CD4-positive, alpha-beta T cell treated with Interleukin-17A for 4 hours (primary cell): ENCODE results near the gene SENP8.
"Not testable (repeated sequence)": the region's sequence is repeated elsewhere in the genome, so short reads cannot be mapped to it uniquely, and the experiment has no call there.

Experiments used
- DNase-seq: peaks from one replicate; pipeline ENCODE4 v3.0.0-alpha.2; 2020; ENCODE audit warnings: mixed read lengths

The SENP8 gene

DNA sequence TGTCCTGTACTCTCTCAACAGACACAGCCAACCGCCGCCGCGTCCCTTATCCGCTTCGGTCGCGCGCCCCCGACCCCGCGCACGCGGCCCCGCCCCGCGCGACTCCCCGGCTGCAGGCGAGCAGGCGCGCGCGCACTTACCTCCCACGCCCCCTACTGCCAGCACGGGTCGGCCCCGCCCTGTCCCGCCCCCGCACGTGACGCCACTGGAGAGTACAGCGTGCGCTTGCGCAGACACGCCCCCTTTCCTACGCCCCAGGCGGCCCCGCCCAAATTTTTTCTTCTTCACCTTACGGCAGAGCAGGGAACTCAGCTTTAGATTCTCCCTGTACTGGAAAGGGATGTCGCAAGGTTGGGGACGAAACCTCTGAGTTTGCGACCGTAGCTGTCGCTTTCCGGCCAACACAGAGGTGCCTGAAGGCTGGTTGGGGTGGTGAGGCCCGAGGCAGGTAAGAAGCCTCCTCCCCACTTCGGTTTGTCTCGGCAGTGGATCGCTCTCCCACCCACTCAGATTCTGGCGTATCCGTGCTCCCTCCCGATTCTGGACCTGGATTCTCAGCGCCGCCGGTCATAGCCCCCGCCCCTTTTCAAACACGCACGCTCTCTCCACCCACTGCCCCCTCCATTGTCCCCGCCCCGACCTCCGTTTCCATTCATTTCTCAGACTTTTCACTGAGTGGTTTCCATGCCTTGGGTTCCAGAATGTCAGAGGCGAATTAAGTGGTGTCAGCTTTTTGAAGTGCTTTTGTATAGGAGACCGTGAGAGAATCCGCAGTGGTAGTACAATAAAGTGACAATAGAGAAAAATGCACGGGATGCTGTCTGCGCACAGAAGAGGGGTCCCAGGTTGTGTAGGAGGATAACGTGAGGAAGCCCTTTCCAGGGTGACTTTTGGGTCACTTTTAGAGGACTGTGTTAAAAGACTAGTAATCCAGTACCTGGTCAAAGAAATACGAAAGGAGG lies at the start of gene SENP8, which contains the start of gene MYO9A:
TSS of gene SENP8 (plus strand) at position 387 of the 962 bp plus-strand sequence. CDS start 21,221 bp downstream, outside the sequence.
TSS of gene MYO9A (minus strand) at position 134 of the 962 bp plus-strand sequence. CDS start 71,587 bp downstream, outside the sequence.
- peak; percentile 99 for DNase-seq

DNA sequence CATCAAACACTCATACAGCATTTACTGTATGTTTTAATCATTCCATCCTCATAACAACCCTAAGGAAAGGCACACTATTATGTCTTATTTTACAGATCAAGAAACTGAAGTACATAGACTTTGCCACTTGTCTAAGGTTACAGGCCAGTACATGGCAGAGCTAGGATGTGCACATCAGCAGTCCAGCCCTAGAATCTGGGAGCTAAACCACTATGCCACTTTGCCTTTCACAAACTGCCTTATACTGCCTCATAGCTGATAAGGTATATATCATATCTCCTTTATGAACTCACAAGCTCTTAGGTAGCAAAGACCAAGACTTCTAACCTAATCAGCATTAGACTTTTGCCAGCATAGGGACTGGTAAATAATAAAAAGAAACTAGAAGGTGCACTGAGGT lies 49.3 kb upstream of the SENP8 start:
- DNase-seq: no peak

DNA sequence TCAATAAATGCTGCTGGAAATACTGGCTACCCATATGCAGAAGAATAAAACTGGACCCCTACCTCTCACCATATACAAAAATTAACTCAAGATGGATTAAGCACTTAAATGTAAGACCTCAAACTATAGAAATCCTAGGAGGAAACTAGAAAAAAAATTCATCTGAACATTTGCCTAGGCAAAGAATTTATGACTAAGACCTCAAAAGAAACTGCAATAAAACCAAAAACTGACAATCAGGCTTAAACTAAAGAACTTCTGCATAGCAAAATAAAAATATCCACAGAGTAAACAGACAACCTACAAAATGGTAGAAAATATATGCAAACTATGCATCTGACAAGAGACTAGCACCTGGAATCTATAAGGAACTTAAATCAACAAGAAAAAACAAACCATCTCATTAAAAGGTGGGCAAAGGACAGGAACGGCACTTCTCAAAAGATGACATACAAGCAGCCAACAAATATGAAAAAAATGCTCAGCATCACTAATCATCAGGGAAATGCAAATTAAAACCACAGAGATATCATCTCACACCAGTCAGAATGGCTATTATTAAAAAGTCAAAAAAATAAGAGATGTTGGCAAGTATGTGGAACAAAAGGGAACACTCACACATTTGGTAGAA lies 47.3 kb upstream of the SENP8 start:
- no peak for DNase-seq

DNA sequence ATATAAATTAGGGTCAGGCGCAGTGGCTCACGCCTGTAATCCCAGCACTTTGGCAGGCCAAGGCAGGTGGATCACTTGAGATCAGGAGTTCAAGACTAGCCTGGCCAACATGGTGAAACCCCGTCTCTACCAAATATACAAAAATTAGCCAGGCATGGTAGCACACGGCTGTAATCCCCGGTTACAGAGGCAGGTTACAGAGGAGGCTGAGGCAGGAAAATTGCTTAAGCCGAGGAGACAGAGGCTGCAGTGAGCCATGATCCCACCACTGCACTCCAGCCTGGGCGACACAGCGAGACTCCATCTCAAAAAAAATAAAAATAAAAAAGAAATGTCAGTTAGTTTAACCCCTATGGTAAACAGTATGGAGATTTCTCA lies 46.8 kb upstream of the SENP8 start:
- not testable (repeated sequence) for DNase-seq

DNA sequence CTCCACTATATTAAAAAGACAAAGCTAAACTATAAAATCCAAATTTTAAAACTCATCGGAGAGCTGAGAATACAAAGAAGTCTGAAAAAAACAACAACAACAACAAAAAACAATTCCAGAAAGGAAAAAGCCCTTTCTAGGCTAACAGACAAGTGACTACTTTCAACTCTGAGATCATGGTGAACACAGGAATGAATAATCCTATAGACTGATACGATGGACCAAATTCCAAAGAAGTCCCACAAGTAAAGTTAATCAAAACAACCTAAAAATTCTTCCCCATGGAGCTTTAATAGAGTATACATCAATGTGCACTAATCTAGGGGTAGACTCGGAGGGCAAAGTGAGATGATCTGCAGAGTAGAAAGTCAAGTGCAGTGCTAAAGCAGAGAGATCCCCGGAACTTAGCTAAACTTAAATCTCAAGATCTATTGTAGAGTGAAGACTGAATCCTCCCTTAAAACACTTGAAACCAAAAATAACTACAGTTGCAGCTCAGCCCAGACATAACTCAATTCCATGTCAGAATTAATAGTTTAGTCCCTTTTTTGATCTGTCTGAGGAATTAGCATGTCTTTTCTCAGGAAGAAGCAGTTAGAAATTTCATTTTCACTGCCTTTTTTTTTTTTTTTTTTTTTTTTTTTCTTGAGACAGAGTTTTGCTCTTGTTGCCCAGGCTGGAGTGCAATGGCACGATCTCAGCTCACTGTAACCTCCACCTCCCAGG lies 43.7 kb upstream of the SENP8 start:
- no peak for DNase-seq

DNA sequence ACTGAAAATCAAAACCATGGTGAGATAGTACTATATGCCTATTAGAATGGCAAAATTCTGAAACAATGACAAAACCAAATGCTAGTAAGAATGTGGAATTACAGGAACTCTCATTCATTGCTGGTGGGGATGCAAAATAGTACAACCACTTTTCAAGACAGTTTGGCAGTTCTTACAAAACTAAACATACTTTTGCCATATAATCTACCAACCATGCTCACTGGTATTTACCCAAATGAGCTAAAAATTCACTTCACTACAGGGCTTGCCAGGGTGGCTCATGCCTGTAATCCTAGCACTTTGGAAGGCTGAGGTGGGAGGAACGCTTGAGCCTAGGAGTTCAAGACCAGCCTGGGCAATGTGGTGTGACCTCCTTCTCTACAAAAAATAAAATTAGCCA lies 40.3 kb upstream of the SENP8 start:
- DNase-seq: no peak

DNA sequence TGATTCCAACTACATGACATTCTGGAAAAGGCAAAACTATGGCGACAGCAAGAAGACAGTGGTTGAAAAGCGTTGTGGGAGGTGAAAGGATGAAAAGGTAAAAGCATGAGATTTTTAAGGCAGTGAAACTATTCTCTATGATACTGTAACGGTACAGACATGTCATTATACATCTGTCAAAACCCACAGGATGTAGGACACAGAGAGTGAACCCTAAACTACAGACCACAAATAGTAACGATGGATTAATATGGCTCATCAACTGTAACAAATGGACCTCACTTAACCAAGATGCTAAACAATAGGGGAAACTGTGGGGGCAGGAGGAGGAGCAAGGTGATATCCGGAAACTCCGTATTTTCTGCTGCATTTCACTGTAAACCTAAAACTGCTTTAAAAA lies 39.3 kb upstream of the SENP8 start:
- no peak for DNase-seq

DNA sequence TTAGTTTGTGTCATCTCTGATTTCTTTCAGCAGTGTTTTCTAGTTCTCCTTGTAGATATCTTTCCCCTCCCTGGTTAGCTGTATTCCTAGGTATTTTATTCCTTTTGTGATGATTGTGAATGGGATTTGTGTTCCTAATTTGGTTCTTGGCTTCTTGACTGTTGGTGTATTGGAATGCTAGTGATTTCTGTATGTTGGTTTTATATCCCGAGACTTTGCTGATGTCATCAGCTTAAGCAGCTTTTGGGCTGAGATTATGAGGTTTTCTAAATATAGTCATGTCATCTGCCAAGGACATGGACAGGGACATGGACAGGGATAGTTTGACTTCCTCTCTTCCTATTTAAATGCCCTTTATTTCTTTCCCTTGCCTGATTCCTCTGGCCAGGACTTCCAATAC lies 36.0 kb upstream of the SENP8 start:
- DNase-seq: no peak

DNA sequence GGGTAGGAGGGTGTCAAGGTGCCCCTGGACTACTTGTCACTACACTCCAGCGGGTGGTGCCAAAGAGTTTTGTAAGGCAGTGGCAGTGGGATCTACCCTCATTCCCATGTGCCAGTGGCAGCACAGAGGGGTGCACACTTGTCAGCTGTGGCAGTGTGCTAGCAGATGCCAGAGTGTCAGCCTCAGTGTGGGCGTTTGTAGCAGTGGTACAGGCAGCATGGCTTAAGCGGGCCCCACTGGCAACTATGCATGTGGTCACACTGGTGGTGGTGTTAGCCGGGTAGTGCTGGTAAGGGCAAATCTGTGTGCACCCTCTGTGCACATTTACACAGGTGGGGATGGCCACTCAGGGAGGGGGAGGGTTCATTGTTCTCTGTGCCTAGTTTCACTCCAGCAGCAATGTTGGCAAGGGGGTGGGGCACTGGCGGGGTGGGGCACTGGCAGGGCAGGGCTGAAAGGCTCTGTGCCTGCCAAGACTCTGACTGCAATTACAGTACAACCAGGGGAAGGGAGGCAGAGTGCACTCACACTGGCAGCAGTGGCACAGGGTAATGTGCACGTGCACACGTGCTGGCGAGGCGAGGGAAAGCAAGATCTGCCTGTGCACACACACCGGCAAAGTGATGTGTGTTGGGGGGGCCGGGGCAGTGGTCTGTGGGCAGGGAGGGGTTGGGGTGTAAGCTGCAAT lies 32.0 kb upstream of the SENP8 start:
- no peak for DNase-seq

DNA sequence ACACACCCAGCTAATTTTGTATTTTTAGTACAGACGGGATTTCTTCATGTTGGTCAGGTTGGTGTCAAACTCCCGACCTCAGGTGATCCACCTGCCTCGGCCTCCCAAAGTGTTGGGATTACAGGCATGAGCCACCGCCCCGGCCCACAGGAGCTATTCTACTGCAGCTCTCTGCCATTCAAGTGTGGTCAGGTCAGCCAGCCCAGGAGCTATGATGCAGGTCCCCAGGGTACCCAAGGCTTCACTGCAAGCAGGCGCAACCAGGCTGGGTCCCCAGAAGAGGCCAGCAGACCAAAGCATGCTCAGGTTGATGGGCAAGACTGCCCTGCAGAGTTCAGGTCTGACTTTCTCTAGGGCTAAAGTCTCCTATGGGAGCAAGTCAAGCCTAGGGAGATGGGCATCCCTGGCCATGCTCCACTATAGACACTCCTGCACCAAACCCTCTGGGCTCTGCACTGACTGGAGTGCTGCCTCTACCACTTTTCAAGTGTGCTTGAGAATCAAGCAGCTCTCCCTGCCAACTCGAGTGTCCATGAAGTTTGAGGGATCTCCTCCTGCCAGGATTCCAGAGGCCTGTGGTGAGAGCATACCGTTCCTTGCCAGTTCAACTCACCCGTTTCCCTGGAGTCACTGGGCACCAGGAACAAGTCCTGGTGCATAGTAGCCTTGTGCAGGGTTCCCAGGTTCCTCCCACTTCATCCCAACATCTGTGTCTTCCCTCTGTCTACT lies 31.1 kb upstream of the SENP8 start:
- DNase-seq: no peak

DNA sequence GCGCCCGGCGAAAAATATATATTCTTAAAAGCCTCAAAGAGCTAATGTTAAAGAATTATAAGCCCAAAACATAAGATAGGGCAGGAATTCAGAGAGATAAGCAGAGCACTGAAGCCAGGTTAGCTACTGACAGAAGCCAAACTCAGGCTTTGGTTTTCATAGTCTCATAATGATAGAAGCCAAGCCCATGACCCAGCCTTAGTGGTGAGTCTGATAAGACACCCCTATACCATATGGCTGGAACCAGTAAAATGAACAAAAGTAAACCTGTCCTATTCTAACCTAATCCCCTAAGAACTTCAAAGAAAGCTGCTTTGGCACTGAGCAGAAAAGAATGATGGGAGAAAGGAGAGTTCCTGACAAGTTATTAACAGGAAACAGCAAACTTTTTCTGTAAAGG lies 26.2 kb upstream of the SENP8 start:
- DNase-seq: no peak

DNA sequence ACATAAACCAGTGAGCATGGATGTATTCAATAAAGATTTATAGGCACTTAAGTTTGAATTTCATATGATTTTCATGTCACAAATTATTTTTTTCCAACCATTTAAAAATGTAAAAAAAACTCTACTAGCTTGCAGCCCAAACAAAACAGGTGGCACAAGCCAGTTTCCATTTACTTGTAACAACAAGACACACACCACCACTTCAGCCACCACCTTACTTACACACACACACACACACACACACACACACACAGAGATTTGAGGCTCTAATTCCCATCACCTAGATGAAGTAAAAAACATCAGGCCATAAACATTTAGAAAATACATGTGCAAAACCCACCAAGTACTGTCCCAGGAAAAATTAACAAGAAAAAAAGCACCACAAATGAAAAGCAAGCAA lies 25.5 kb upstream of the SENP8 start:
- DNase-seq: no peak

DNA sequence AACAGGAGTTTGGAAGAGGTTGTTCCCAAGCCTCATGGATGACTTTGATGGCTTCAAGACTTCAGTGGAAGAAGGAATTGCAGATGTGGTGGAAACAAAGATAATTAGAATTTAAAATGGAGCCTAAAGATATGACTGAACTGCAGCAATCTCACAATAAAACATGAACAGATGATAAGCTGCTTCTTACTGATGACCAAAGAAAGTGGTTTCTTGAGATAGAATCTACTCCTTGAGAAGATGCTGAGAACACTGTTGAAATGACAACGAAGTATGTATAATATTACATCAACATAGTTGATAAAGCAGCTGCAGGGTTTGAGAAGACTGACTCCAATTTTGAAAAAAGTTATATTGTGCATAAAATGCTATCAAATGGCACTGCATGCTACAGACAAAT lies 21.4 kb upstream of the SENP8 start:
- no peak for DNase-seq

DNA sequence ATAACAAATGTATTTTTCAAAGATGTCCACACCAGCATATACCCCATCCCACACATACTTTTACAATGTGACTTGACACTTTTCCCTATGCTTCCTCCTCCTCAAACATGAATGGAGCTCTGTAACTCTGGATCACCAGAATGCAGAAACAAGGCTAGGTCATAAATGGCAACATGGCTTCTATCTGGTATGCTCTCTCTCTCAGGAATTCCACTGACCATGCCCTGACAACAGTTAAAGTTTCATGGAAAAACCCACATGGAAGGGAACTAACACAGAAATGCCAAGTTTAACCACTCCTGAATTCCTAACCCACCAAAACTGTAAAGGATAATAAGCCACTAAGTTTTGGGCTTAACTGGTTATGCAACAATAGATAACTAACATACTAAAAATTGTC lies 20.2 kb upstream of the SENP8 start:
- DNase-seq: no peak

DNA sequence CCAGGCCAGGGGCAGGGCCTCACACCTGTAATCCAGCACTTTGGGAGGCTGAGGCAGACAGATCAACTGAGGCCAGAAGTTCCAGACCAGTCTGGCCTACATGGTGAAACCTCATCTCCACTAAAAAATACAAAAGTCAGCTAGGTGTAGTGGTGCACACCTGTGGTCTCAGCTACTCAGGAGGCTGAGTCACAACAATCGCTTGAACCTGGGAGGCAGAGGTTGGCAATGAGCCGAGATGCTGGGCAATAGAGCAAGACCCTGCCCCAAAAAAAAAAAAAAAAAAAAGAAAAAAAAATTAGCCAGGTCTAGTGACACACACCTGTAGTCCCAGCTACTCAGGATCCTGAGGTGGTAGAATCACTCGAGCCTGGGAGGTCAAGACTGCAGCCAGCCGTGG lies 19.0 kb upstream of the SENP8 start:
- DNase-seq: no peak

DNA sequence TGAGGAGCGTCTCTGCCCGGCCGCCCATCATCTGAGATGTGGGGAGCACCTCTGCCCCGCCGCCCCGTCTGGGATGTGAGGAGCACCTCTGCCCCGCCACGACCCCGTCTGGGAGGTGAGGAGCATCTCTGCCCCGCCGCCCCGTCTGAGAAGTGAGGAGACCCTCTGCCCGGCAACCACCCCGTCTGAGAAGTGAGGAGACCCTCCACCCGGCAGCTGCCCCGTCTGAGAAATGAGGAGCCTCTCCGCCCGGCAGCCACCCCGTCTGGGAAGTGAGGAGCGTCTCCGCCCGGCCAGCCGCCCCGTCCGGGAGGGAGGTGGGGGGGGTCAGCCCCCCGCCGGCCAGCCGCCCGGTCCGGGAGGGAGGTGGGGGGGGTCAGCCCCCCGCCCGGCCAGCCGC lies 17.7 kb upstream of the SENP8 start:
- DNase-seq: not testable (repeated sequence)

DNA sequence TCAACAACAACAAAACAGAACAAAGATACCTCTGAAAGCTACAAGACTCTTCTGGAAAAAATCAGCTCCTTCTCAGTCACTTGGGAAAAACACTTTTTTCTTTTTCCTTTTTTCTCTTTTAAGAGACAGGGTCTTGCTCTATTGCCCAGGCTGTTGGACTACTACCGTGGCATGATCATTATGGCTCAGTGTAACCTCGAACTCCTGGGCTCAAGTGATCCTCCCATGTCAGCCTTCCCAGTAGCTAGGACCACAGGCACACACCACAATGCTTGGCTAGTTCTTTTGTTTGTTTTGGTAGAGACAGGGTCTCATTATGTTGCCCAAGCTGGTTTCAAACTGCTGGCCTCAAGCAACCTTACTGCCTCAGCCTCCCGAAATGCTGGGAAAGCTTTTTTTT lies 13.1 kb upstream of the SENP8 start:
- no peak for DNase-seq

DNA sequence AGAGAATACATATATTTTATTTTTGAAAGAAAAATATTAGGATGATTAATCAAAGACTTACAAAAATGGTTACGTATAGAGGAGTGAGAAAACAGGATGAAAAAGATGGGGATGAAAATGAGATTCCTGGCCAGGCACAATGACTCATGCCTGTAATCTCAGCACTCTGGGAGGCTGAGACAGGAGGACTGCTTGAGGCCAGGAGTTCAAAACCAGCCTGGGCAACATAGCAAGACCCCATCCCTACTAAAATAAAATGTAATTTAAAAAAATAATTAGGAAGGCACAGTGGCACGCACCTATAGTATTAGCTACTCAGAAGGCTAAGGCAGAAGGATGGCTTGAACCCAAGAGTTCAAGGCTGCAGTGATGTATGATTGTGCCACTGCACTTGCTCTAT lies 12.1 kb upstream of the SENP8 start:
- no peak for DNase-seq

DNA sequence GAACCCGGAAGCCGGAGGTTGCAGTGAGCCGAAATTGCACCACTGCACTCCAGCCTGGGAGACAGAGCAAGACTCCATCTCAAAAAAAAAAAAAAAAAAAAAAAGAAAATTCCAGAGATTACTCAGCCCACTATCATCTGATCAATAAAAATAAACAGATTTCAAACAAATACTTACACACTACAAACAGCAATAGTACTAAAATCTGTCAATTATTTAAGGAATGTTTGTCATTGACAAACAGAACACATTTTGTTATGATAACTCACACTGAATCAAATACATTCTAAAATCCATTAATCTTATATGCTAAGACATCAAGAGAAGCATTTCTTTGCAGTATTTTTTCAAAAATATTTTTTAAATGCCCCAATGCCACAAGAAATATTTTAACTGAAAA lies 7.8 kb upstream of the SENP8 start:
- DNase-seq: no peak

DNA sequence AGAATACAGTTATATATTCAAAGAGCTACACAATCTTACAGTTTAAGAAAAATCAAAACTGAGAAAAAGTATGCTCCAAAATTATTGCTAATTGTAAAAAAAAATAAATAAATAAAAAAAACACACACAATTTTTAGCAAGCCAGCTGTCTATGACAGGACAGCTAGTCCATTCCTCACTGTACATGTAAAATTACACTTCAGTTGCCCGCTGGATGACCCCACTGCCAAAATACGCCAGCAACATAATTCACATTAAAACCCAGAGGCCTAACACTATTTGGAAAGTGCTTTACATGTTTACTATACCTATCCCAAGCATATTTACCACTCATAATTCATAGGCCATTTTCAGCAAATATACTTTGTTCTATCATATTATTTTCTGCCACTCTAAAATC lies 6.1 kb upstream of the SENP8 start:
- no peak for DNase-seq

DNA sequence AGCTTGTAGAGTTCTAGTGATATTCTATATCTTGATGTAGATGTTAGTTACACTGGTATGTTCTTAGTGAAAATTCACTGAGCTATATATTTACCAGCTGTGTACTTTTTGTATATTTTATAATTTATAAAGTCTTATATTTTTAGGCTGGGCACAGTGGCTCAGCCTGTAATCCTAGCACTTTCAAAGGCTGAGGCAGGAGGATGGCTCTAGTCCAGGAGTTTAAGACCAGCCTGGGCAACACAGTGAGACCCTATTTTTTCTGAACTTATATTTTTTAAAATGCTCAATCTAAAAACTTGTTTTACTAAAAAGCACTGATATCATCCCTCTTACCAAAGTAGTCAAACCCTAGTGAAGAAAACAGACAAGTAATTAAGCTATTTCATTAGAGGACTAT lies 5.4 kb upstream of the SENP8 start:
- no peak for DNase-seq

DNA sequence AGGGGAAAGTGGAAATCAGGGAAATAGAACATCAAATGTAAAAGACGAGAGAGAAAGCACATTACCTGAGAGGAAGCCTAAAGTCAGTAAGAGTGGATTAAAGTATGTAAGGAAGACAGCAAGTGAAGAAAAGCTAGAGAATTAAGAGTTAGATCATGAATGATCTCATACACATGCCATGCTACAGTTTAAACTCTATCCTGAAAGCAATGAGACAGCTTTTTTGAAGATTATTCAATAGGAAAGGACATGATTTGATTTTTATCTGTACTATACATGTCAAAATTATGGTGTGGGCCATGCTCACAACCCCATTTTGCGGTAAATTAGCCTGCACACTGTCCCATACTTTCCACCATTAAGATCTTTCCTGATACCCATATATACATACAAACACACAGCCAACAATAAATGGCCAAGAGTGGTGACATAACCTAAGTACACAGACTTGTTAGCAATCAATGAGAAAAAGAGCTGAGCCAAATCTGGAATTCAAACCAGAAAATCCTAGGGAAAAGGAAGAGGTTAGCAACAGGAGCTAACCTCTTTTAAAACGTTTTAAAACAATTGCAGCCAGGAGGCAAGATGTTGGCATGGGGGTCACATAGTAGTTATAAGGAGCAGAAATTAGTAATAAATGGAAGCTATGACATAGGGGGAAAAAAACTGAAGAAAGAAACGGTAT lies 4.7 kb upstream of the SENP8 start:
- DNase-seq: no peak
